GM18505 (cell line): ENCODE measurements around the gene RFXANK.

Source experiments
- ATAC-seq: cut with Tn5 transposase; IDR thresholded peaks from one replicate; pipeline ENCODE4 v1.9.1; 2021; ENCODE audit not compliant: unreplicated experiment
- POLR2A ChIP-seq: IDR thresholded peaks from 4 replicates; pipeline ENCODE4 v1.6.1; 2011; ENCODE audit warnings: borderline replicate concordance; ENCODE audit not compliant: insufficient read depth, insufficient read length; ENCODE audit errors: extremely low read depth

RFXANK gene

DNA sequence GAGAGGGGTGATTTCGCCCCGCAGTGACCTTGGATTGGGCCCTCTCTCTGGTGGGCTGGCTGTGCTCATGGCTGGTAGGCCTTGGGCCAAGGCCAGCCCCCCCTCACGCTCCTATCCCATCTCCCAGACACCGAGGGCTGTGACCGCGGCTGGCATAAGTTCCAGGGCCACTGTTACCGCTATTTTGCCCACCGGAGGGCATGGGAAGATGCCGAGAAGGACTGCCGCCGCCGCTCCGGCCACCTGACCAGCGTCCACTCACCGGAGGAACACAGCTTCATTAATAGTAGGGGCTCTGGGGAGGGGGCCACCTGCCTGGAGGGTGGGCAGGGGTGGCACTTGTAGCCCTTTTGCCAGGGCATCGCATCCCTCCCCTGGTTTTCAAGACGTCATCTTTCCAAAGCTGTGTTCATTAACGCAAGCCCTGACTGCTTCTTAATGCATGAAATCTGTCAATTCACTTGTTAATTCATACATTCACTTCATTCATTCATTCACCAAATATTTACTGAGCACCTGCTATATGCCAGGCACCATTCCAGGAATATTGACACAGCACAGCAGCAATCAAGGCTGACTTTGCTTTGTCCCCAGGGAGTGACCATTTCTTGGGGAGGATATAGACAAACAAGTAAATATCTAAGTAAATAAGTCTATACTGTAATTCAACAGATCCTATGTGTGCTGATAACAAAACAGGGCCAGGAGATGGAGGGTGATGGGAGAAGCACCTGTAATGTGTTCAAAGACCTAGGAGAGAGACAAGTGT is 46.3 kb downstream of the RFXANK start:
- no peak for ATAC-seq
- TF ChIP-seq POLR2A: no peak

GRCh38 chr19:19239675-19240074 is 47.6 kb downstream of the RFXANK start:
- no peak for TF ChIP-seq POLR2A

GRCh38 chr19:19240476-19240875 is 48.4 kb downstream of the RFXANK start:
- ATAC-seq: no peak
- TF ChIP-seq POLR2A: no peak

More at GRCh38 chr19:19239675-19240074, 47.6 kb downstream of the RFXANK start:
- no peak for ATAC-seq

GRCh38 chr19:19250196-19250801 is 58.2 kb downstream of the RFXANK start:
- no peak for ATAC-seq
- no peak for TF ChIP-seq POLR2A
